T-helper 1 cell treated with Interleukin-12 subunit alpha and Interleukin-12 subunit beta and Interleukin-4 antibody, amounts not matched to agents 30 μg/mL and 1 μg/mL, for 36 hours (primary cell): ENCODE results near the gene ZNF664.

Source experiments
- H3K27ac Mint-ChIP-seq: one replicate; pipeline ENCODE4 v1.8.0; 2021; ENCODE audit warnings: mild to moderate bottlenecking, mixed read lengths
- H3K27me3 Mint-ChIP-seq: one replicate; pipeline ENCODE4 v1.8.0; 2021; ENCODE audit warnings: low read depth, mixed read lengths
- H3K36me3 Mint-ChIP-seq: one replicate; pipeline ENCODE4 v1.8.0; 2021; ENCODE audit warnings: low read depth, mixed read lengths
- H3K4me1 Mint-ChIP-seq: one replicate; pipeline ENCODE4 v1.8.0; 2021; ENCODE audit warnings: low read depth, mixed read lengths
- H3K4me3 Mint-ChIP-seq: one replicate; pipeline ENCODE4 v1.8.0; 2021; ENCODE audit warnings: mild to moderate bottlenecking, moderate library complexity, mixed read lengths
- H3K9me3 Mint-ChIP-seq: one replicate; pipeline ENCODE4 v1.8.0; 2021; ENCODE audit warnings: mixed read lengths

The ZNF664 gene

GRCh38 chr12:123960029-123960735 lies 12.8 kb upstream of the ZNF664 start:
- H3K36me3 Mint-ChIP-seq, result no peaks in the 10 kb centered on the region
- peaks cover 4% of the 10 kb centered on the region for H3K27me3 Mint-ChIP-seq
- H3K9me3 Mint-ChIP-seq, result no peaks in the 10 kb centered on the region
- H3K4me3 Mint-ChIP-seq, result no peak overlapping the region
- H3K4me1 Mint-ChIP-seq, result no peaks in the 10 kb centered on the region
- H3K27ac Mint-ChIP-seq, result no peak overlapping the region

GRCh38 chr12:123960856-123961255 lies 12.2 kb upstream of the ZNF664 start:
- H3K4me1 Mint-ChIP-seq, result no peaks in the 10 kb centered on the region
- no peak overlapping the region for H3K27ac Mint-ChIP-seq
- H3K9me3 Mint-ChIP-seq, result no peaks in the 10 kb centered on the region
- H3K27me3 Mint-ChIP-seq, result peaks cover 4% of the 10 kb centered on the region
- H3K4me3 Mint-ChIP-seq, result no peak overlapping the region
- no peaks in the 10 kb centered on the region for H3K36me3 Mint-ChIP-seq

GRCh38 chr12:123961585-123962345 lies 11.2 kb upstream of the ZNF664 start:
- H3K36me3 Mint-ChIP-seq, result no peaks in the 10 kb centered on the region

GRCh38 chr12:123962513-123962912 lies 10.5 kb upstream of the ZNF664 start:
- Mint-ChIP-seq H3K36me3 (peaks cover 1% of the 10 kb centered on the region), H3K4me3 (no peak overlapping the region), H3K27ac (no peak overlapping the region), H3K4me1 (no peaks in the 10 kb centered on the region), H3K9me3 (no peaks in the 10 kb centered on the region), H3K27me3 (peaks cover 7% of the 10 kb centered on the region)

More at GRCh38 chr12:123961585-123962345, 11.2 kb upstream of the ZNF664 start:
- Mint-ChIP-seq H3K9me3 (no peaks in the 10 kb centered on the region), H3K27ac (no peak overlapping the region), H3K4me3 (no peak overlapping the region), H3K4me1 (no peaks in the 10 kb centered on the region), H3K27me3 (peaks cover 4% of the 10 kb centered on the region)

- peaks cover 3% of the 10 kb centered on the region for H3K36me3 Mint-ChIP-seq
- no peaks in the 10 kb centered on the region for H3K4me1 Mint-ChIP-seq
- H3K27ac Mint-ChIP-seq, result no peak overlapping the region
- H3K9me3 Mint-ChIP-seq, result no peaks in the 10 kb centered on the region
- H3K4me3 Mint-ChIP-seq, result no peak overlapping the region
- peaks cover 9% of the 10 kb centered on the region for H3K27me3 Mint-ChIP-seq
Measured at GRCh38 chr12:123963821-123964220, 9.2 kb upstream of the ZNF664 start.

GRCh38 chr12:123965382-123965781 lies 7.6 kb upstream of the ZNF664 start:
- peaks cover 3% of the 10 kb centered on the region for H3K36me3 Mint-ChIP-seq
- no peak overlapping the region for H3K4me3 Mint-ChIP-seq
- peaks cover 18% of the 10 kb centered on the region for H3K27me3 Mint-ChIP-seq
- H3K9me3 Mint-ChIP-seq, result no peaks in the 10 kb centered on the region
- no peak overlapping the region for H3K27ac Mint-ChIP-seq
- H3K4me1 Mint-ChIP-seq, result no peaks in the 10 kb centered on the region

- peaks cover 20% of the 10 kb centered on the region for H3K27me3 Mint-ChIP-seq
- no peak overlapping the region for H3K27ac Mint-ChIP-seq
- peaks cover 8% of the 10 kb centered on the region for H3K36me3 Mint-ChIP-seq
- no peaks in the 10 kb centered on the region for H3K9me3 Mint-ChIP-seq
- no peak overlapping the region for H3K4me3 Mint-ChIP-seq
- peaks cover 2% of the 10 kb centered on the region for H3K4me1 Mint-ChIP-seq
Measured at GRCh38 chr12:123966596-123966995, 6.4 kb upstream of the ZNF664 start.

GRCh38 chr12:123967121-123967586 lies 5.9 kb upstream of the ZNF664 start:
- no peak overlapping the region for H3K4me3 Mint-ChIP-seq
- H3K4me1 Mint-ChIP-seq, result peaks cover 4% of the 10 kb centered on the region

GRCh38 chr12:123971449-123971769 lies 1.6 kb upstream of the ZNF664 start:
- peaks cover 19% of the 10 kb centered on the region for H3K27me3 Mint-ChIP-seq
- peak overlapping the region; percentile 90 for H3K4me3 Mint-ChIP-seq
- H3K36me3 Mint-ChIP-seq, result peaks cover 25% of the 10 kb centered on the region
- H3K9me3 Mint-ChIP-seq, result no peaks in the 10 kb centered on the region
- H3K4me1 Mint-ChIP-seq, result peaks cover 12% of the 10 kb centered on the region
- peak overlapping the region; percentile 91 for H3K27ac Mint-ChIP-seq

More at GRCh38 chr12:123967121-123967586, 5.9 kb upstream of the ZNF664 start:
- no peak overlapping the region for H3K27ac Mint-ChIP-seq
- peaks cover 22% of the 10 kb centered on the region for H3K27me3 Mint-ChIP-seq
- no peaks in the 10 kb centered on the region for H3K9me3 Mint-ChIP-seq
- H3K36me3 Mint-ChIP-seq, result peaks cover 9% of the 10 kb centered on the region

GRCh38 chr12:123971770-123972456 lies 1.1 kb upstream of the ZNF664 start:
- Mint-ChIP-seq H3K9me3 (no peaks in the 10 kb centered on the region), H3K27ac (peak overlapping the region; percentile 91)

GRCh38 chr12:123973552-123974341 lies 732 bp downstream of the ZNF664 start:
- Mint-ChIP-seq H3K9me3 (no peaks in the 10 kb centered on the region), H3K4me1 (peaks cover 12% of the 10 kb centered on the region), H3K4me3 (peak overlapping the region; percentile 93), H3K27me3 (peaks cover 13% of the 10 kb centered on the region), H3K27ac (peak overlapping the region; percentile 67), H3K36me3 (peaks cover 23% of the 10 kb centered on the region)

More at GRCh38 chr12:123971770-123972456, 1.1 kb upstream of the ZNF664 start:
- Mint-ChIP-seq H3K4me3 (peak overlapping the region; percentile 90), H3K27me3 (peaks cover 19% of the 10 kb centered on the region), H3K36me3 (peaks cover 26% of the 10 kb centered on the region), H3K4me1 (peaks cover 12% of the 10 kb centered on the region)

GRCh38 chr12:123976227-123976826 lies 3.3 kb downstream of the ZNF664 start:
- H3K27me3 Mint-ChIP-seq, result peaks cover 4% of the 10 kb centered on the region
- peaks cover 21% of the 10 kb centered on the region for H3K36me3 Mint-ChIP-seq
- H3K9me3 Mint-ChIP-seq, result no peaks in the 10 kb centered on the region
- H3K4me1 Mint-ChIP-seq, result peaks cover 15% of the 10 kb centered on the region
- H3K4me3 Mint-ChIP-seq, result no peak overlapping the region
- H3K27ac Mint-ChIP-seq, result no peak overlapping the region

- H3K4me3 Mint-ChIP-seq, result no peak overlapping the region
- H3K9me3 Mint-ChIP-seq, result no peaks in the 10 kb centered on the region
- H3K4me1 Mint-ChIP-seq, result peaks cover 14% of the 10 kb centered on the region
- peaks cover 15% of the 10 kb centered on the region for H3K36me3 Mint-ChIP-seq
- no peaks in the 10 kb centered on the region for H3K27me3 Mint-ChIP-seq
- no peak overlapping the region for H3K27ac Mint-ChIP-seq
Measured at GRCh38 chr12:123979566-123979965, 6.6 kb downstream of the ZNF664 start.

GRCh38 chr12:123982269-123982668 lies 9.3 kb downstream of the ZNF664 start:
- peaks cover 3% of the 10 kb centered on the region for H3K36me3 Mint-ChIP-seq
- no peaks in the 10 kb centered on the region for H3K27me3 Mint-ChIP-seq
- no peaks in the 10 kb centered on the region for H3K9me3 Mint-ChIP-seq
- H3K4me3 Mint-ChIP-seq, result no peak overlapping the region
- peaks cover 18% of the 10 kb centered on the region for H3K4me1 Mint-ChIP-seq
- H3K27ac Mint-ChIP-seq, result no peak overlapping the region
